HepG2 (cell line): ENCODE measurements around the gene AXIN2. TPM values are rescaled to one million over a fixed set of nuclear protein-coding genes. Genes with fewer than 3 reads are reported as not detected.
A peak's percentile ranks its signal among the peaks of the same experiment; 100 is the strongest.

Source experiments
- FIP1L1 ChIP-seq: fragments of 200-400 bp; formaldehyde crosslinking; IDR thresholded peaks from 2 replicates; pipeline ENCODE4 v1.6.1; 2018; ENCODE audit warnings: low read depth, mild to moderate bottlenecking, low read length, moderate library complexity, borderline replicate concordance; ENCODE audit not compliant: insufficient read depth
- KDM6A ChIP-seq: IDR thresholded peaks from 2 replicates; pipeline ENCODE4 v1.6.1; 2016; ENCODE audit warnings: low read depth
- POGZ ChIP-seq: sonication (generic); formaldehyde crosslinking; IDR thresholded peaks from 2 replicates; pipeline ENCODE4 v1.4.0; 2020; ENCODE audit warnings: mild to moderate bottlenecking, missing genetic modification reagents
- RFX5 ChIP-seq: IDR thresholded peaks from 2 replicates; pipeline ENCODE4 v1.6.1; 2011; ENCODE audit warnings: low read depth, low read length, improper control_type of control experiment
- SALL2 ChIP-seq: sonication (generic); formaldehyde crosslinking; IDR thresholded peaks from 2 replicates; pipeline ENCODE4 v1.8.1; 2023; ENCODE audit warnings: mild to moderate bottlenecking, missing genetic modification reagents, inconsistent platforms
- SIN3B ChIP-seq: fragments of 150-350 bp; IDR thresholded peaks from 2 replicates; pipeline ENCODE4 v1.6.1; 2014; ENCODE audit warnings: low read length
- SIX1 ChIP-seq: sonication (generic); formaldehyde crosslinking; IDR thresholded peaks from 2 replicates; pipeline ENCODE4 v1.4.0; 2020; ENCODE audit warnings: missing genetic modification reagents, borderline replicate concordance
- SOX6 ChIP-seq, 2 experiments: fragments of 450-650 bp in 1 of 2; sonication (generic) in 1 of 2; formaldehyde crosslinking in 1 of 2; IDR thresholded peaks; 2 replicates each; pipeline versions ENCODE4 v1.4.0 to v1.6.1; 2017 to 2020; ENCODE audit warnings: antibody characterized with exemption in 1 of 2, mild to moderate bottlenecking in 1 of 2, missing genetic modification reagents in 1 of 2
- TAF15 ChIP-seq: fragments of 200-400 bp; formaldehyde crosslinking; IDR thresholded peaks from one replicate; pipeline ENCODE4 v1.6.1; 2018; ENCODE audit warnings: mild to moderate bottlenecking, low read depth, low read length; ENCODE audit not compliant: poor library complexity, severe bottlenecking
- XRCC5 ChIP-seq: fragments of 200-400 bp; formaldehyde crosslinking; optimal IDR thresholded peaks from 2 replicates; pipeline ENCODE3; 2017; ENCODE audit warnings: mild to moderate bottlenecking, low read length
- ZIK1 ChIP-seq: sonication (generic); formaldehyde crosslinking; IDR thresholded peaks from 2 replicates; pipeline ENCODE4 v1.5.0; 2020; ENCODE audit warnings: mild to moderate bottlenecking, low read depth, missing genetic modification reagents, borderline replicate concordance
- ZNF292 ChIP-seq: sonication (generic); formaldehyde crosslinking; IDR thresholded peaks from 2 replicates; pipeline ENCODE4 v1.8.1; 2022; ENCODE audit warnings: mild to moderate bottlenecking, low read depth, missing genetic modification reagents, borderline replicate concordance
- ZNF317 ChIP-seq: sonication (generic); formaldehyde crosslinking; IDR thresholded peaks from 2 replicates; pipeline ENCODE4 v1.5.0; 2020; ENCODE audit warnings: mild to moderate bottlenecking, missing genetic modification reagents
- ZNF329 ChIP-seq: sonication (generic); formaldehyde crosslinking; IDR thresholded peaks from 2 replicates; pipeline ENCODE4 v1.9.0; 2021; ENCODE audit warnings: low read depth, mild to moderate bottlenecking, missing genetic modification reagents
- ZNF577 ChIP-seq: sonication (generic); formaldehyde crosslinking; IDR thresholded peaks from 2 replicates; pipeline ENCODE4 v1.4.0; 2020; ENCODE audit warnings: mild to moderate bottlenecking, low read depth, missing genetic modification reagents, borderline replicate concordance
- polyA plus RNA-seq, 8 experiments: library from polyadenylated mRNA; depleted of rRNA in 3 of 8; stranded (reverse) in 7 of 8; unstranded in 1 of 8; fragments of >200 nt; fragmentation: Illumina TruSeq in 4 of 8; extraction: Trizol in 4 of 8; gene quantifications; 2 replicates each; pipeline versions ENCODE4 v1.2.1 to v1.2.3, GENCODE V29; 2011 to 2016; ENCODE audit warnings: low read depth in 4 of 8, missing spikeins in 1 of 8, mixed read lengths in 1 of 8; ENCODE audit not compliant: insufficient read depth in 1 of 8
- total RNA-seq, 5 experiments: library from RNA; depleted of rRNA; stranded (reverse); fragments of >200 nt; fragmentation: Illumina TruSeq; extraction: Trizol; gene quantifications; 2 replicates each; pipeline ENCODE4 v1.2.3, GENCODE V29; 2016; ENCODE audit warnings: low read depth in 1 of 5
- TF ChIP-seq, protein P1 (sequence below): sonication (generic); formaldehyde crosslinking; IDR thresholded peaks from 2 replicates; pipeline ENCODE4 v1.5.1; 2020; ENCODE audit warnings: mild to moderate bottlenecking, missing genetic modification reagents, borderline replicate concordance
- TF ChIP-seq, protein P2 (sequence below): sonication (generic); formaldehyde crosslinking; IDR thresholded peaks from 2 replicates; pipeline ENCODE4 v1.4.0; 2020; ENCODE audit warnings: missing genetic modification reagents
- TF ChIP-seq, protein P3 (sequence below): sonication (generic); formaldehyde crosslinking; IDR thresholded peaks from 2 replicates; pipeline ENCODE4 v1.5.1; 2020; ENCODE audit warnings: missing genetic modification reagents, mild to moderate bottlenecking, borderline replicate concordance
- TF ChIP-seq, protein P4 (sequence below): sonication (generic); IDR thresholded peaks from 2 replicates; pipeline ENCODE4 v1.6.1; 2016; ENCODE audit warnings: low read depth, borderline replicate concordance

The AXIN2 gene
- total and polyA plus RNA-seq, 2 of the 13 experiments (the other 11 are each of a cell fraction or from before 2014, with no cell fraction given), result 58.6 to 63.4 TPM

DNA sequence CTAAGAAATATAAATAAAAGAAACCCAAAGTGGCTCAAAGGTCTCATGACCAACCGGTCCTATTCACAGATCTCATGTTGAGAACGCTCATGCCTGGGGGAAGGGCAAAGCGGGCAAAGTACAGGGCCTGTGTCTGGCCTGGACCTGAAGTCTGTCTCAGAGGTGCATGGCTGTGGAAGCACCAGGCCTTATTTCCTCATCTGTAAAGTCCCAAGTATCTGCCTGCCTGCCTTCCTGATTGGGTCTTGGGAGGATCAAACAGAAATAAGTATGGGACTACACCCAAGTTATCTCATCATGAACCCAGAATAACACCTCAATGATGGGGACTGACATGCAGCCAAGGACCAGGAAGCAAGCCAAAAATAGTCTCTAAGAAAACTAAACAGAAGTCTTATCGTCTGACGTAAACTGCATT is 14.2 kb downstream of the AXIN2 start (continued):
- TF ChIP-seq POGZ, result 0 out of 2 replicates have a peak, but pooled peaks have one; percentile 36
- no peak for TF ChIP-seq ZNF317
- no peak for TF ChIP-seq ZNF577 (CRISPR knock-in tag)
- TF ChIP-seq KDM6A (CRISPR knock-in tag), result peak; percentile 47; the same call in 1 of the 2 replicates
- no peak for TF ChIP-seq SIX1 (CRISPR knock-in tag)
- TF ChIP-seq, protein P1, sequence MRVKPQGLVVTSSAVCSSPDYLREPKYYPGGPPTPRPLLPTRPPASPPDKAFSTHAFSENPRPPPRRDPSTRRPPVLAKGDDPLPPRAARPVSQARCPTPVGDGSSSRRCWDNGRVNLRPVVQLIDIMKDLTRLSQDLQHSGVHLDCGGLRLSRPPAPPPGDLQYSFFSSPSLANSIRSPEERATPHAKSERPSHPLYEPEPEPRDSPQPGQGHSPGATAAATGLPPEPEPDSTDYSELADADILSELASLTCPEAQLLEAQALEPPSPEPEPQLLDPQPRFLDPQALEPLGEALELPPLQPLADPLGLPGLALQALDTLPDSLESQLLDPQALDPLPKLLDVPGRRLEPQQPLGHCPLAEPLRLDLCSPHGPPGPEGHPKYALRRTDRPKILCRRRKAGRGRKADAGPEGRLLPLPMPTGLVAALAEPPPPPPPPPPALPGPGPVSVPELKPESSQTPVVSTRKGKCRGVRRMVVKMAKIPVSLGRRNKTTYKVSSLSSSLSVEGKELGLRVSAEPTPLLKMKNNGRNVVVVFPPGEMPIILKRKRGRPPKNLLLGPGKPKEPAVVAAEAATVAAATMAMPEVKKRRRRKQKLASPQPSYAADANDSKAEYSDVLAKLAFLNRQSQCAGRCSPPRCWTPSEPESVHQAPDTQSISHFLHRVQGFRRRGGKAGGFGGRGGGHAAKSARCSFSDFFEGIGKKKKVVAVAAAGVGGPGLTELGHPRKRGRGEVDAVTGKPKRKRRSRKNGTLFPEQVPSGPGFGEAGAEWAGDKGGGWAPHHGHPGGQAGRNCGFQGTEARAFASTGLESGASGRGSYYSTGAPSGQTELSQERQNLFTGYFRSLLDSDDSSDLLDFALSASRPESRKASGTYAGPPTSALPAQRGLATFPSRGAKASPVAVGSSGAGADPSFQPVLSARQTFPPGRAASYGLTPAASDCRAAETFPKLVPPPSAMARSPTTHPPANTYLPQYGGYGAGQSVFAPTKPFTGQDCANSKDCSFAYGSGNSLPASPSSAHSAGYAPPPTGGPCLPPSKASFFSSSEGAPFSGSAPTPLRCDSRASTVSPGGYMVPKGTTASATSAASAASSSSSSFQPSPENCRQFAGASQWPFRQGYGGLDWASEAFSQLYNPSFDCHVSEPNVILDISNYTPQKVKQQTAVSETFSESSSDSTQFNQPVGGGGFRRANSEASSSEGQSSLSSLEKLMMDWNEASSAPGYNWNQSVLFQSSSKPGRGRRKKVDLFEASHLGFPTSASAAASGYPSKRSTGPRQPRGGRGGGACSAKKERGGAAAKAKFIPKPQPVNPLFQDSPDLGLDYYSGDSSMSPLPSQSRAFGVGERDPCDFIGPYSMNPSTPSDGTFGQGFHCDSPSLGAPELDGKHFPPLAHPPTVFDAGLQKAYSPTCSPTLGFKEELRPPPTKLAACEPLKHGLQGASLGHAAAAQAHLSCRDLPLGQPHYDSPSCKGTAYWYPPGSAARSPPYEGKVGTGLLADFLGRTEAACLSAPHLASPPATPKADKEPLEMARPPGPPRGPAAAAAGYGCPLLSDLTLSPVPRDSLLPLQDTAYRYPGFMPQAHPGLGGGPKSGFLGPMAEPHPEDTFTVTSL, result no peak
- TF ChIP-seq, protein P2, sequence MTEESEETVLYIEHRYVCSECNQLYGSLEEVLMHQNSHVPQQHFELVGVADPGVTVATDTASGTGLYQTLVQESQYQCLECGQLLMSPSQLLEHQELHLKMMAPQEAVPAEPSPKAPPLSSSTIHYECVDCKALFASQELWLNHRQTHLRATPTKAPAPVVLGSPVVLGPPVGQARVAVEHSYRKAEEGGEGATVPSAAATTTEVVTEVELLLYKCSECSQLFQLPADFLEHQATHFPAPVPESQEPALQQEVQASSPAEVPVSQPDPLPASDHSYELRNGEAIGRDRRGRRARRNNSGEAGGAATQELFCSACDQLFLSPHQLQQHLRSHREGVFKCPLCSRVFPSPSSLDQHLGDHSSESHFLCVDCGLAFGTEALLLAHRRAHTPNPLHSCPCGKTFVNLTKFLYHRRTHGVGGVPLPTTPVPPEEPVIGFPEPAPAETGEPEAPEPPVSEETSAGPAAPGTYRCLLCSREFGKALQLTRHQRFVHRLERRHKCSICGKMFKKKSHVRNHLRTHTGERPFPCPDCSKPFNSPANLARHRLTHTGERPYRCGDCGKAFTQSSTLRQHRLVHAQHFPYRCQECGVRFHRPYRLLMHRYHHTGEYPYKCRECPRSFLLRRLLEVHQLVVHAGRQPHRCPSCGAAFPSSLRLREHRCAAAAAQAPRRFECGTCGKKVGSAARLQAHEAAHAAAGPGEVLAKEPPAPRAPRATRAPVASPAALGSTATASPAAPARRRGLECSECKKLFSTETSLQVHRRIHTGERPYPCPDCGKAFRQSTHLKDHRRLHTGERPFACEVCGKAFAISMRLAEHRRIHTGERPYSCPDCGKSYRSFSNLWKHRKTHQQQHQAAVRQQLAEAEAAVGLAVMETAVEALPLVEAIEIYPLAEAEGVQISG, result peak; percentile 41; the same call in 1 of the 2 replicates
- TF ChIP-seq, protein P3, sequence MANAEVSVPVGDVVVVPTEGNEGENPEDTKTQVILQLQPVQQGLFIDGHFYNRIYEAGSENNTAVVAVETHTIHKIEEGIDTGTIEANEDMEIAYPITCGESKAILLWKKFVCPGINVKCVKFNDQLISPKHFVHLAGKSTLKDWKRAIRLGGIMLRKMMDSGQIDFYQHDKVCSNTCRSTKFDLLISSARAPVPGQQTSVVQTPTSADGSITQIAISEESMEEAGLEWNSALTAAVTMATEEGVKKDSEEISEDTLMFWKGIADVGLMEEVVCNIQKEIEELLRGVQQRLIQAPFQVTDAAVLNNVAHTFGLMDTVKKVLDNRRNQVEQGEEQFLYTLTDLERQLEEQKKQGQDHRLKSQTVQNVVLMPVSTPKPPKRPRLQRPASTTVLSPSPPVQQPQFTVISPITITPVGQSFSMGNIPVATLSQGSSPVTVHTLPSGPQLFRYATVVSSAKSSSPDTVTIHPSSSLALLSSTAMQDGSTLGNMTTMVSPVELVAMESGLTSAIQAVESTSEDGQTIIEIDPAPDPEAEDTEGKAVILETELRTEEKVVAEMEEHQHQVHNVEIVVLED, result no peak
- no peak for TF ChIP-seq TAF15
- peak; percentile 55 for TF ChIP-seq XRCC5
- TF ChIP-seq ZIK1 (CRISPR knock-in tag), result no peak
- TF ChIP-seq ZNF329 (CRISPR knock-in tag), result no peak
- TF ChIP-seq, protein P4, sequence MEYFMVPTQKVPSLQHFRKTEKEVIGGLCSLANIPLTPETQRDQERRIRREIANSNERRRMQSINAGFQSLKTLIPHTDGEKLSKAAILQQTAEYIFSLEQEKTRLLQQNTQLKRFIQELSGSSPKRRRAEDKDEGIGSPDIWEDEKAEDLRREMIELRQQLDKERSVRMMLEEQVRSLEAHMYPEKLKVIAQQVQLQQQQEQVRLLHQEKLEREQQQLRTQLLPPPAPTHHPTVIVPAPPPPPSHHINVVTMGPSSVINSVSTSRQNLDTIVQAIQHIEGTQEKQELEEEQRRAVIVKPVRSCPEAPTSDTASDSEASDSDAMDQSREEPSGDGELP, result 0 out of 2 replicates have a peak, but pooled peaks have one; percentile 10
- TF ChIP-seq SALL2 (CRISPR knock-in tag), result no peak
- no peak for TF ChIP-seq SOX6 (IDR thresholded peaks at IDR 0.05)
- peak; percentile 37; the same call in 1 of the 2 replicates for TF ChIP-seq SOX6 (CRISPR knock-in tag; IDR thresholded peaks at IDR 0.05)
- 0 out of 2 replicates have a peak, but pooled peaks have one; percentile 39 for TF ChIP-seq ZNF292
- TF ChIP-seq SIN3B, result no peak
- no peak for TF ChIP-seq RFX5
- no peak for TF ChIP-seq FIP1L1
